Kidney epithelial cell (primary cell): ENCODE data around the gene MPC1. TPM values are rescaled to one million over a fixed set of nuclear protein-coding genes. Genes with fewer than 3 reads are reported as not detected.

Experiments
- DNase-seq: peaks from one replicate; pipeline ENCODE4 v3.0.0-alpha.2; 2010; ENCODE audit warnings: low read depth
- H3K27me3 ChIP-seq: 2 replicates; pipeline ENCODE4 v1.6.0; 2011; ENCODE audit warnings: low read length; ENCODE audit not compliant: control insufficient read depth, insufficient read depth
- H3K36me3 ChIP-seq: 2 replicates; pipeline ENCODE4 v1.5.1; 2011; ENCODE audit warnings: low read length; ENCODE audit not compliant: control insufficient read depth, insufficient read depth
- H3K4me3 ChIP-seq: 2 replicates; pipeline ENCODE4 v1.5.1; 2011; ENCODE audit warnings: low read depth, mild to moderate bottlenecking, control low read depth, low read length
- CTCF ChIP-seq: IDR thresholded peaks from 2 replicates; pipeline ENCODE4 v1.5.1; 2011; ENCODE audit warnings: mild to moderate bottlenecking, moderate library complexity, low read length, control low read depth, inconsistent platforms; ENCODE audit not compliant: insufficient read depth, poor library complexity, severe bottlenecking
- total RNA-seq: library from RNA; depleted of rRNA; stranded (reverse); fragments of >200 nt; gene quantifications from 2 replicates; pipeline ENCODE4 v1.2.3, GENCODE V29; 2015

The MPC1 gene
- total RNA-seq, 1 donor from 2014 or later: 20.3 TPM

- no peak for TF ChIP-seq CTCF
- peaks cover 5% of the 10 kb centered on the region for H3K27me3 ChIP-seq
- H3K4me3 ChIP-seq: no peak overlapping the region
- no peak for DNase-seq
- no peaks in the 10 kb centered on the region for H3K36me3 ChIP-seq
Measured at GRCh38 chr6:166317261-166318212, 65.2 kb downstream of the MPC1 start.

GRCh38 chr6:166315436-166315835 lies 67.3 kb downstream of the MPC1 start:
- Histone ChIP-seq H3K36me3 (no peaks in the 10 kb centered on the region), H3K4me3 (no peak overlapping the region), H3K27me3 (peaks cover 6% of the 10 kb centered on the region)
- DNase-seq: no peak
- TF ChIP-seq CTCF: no peak

Other genes starting within 250 kb of the MPC1 start
- not detected in 2 replicates for gene TBXT, start 215.1 kb downstream of the MPC1 start, total RNA-seq
- gene PRR18, start 74.5 kb downstream of the MPC1 start, total RNA-seq: 0.13 and 0.55 TPM in 2 replicates
- 59.7 and 74.1 TPM in 2 replicates for gene SFT2D1, start 40.4 kb downstream of the MPC1 start, total RNA-seq
- gene RAMACL, start 203.7 kb upstream of the MPC1 start, total RNA-seq: 0.21 and 0.88 TPM in 2 replicates
- gene RPS6KA2, start 244.3 kb upstream of the MPC1 start, total RNA-seq: 45.4 and 51.9 TPM in 2 replicates